ENCODE measurements around the gene PNP. TPM values are rescaled to one million over a fixed set of nuclear protein-coding genes. Genes with fewer than 3 reads are reported as not detected.
"Not testable (repeated sequence)": the region's sequence is repeated elsewhere in the genome, so short reads cannot be mapped to it uniquely, and the experiment has no call there.

The PNP gene
- total RNA-seq, 2 experiments from 2014 or later, result 135 to 141 TPM

DNA sequence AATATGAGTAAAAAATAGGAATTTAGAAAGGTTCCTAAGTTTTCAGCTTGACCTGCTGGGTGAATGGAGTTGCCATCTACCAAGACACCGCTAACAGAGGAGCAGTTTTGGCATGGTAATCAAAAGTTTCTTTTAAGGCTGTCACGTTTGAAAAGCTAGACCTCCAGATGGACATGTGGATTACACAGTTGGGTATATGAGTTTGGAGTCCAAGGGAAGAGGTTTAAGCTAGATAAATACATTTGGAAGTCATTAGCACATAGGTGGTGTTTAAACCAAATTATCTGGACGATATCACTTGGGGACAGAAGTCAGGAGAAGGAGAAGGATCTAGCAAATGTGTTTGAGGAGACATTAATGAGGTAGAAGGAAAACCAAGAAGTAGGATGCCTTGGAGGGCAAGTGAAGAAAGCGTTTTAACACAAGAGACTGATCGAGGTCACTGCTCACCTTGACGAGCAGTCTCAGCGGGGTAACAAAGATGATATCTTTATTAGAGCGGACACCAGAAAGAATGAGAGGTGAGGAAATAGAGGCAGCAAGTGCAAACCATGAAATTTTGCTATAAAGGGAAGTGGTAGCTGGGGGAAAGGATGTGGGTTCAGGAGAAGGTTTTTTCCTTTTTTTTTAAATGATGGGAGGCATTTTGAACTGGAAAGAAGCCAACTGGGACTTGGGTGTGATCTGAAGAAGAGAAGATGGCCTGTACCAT lies 17.6 kb downstream of the PNP start:
- Mint-ChIP-seq H3K9me3 (peaks cover 2% of the 10 kb centered on the region), H3K4me3 (peak overlapping the region; percentile 34), H3K27ac (peak overlapping the region; percentile 5), H3K27me3 (no peaks in the 10 kb centered on the region), H3K4me1 (peaks cover 47% of the 10 kb centered on the region), H3K36me3 (peaks cover 2% of the 10 kb centered on the region)
- ATAC-seq (ENCODE audit: low read depth) (peak; percentile 9), DNase-seq (no peak)
- POLR2A ChIA-PET, result interaction anchor here (0.8 to 2.1 kb wide), 4 partner anchors 8 to 144 kb away, joined by 4 to 10 read pairs (median 4); partner anchors contain the start of gene PARP2

DNA sequence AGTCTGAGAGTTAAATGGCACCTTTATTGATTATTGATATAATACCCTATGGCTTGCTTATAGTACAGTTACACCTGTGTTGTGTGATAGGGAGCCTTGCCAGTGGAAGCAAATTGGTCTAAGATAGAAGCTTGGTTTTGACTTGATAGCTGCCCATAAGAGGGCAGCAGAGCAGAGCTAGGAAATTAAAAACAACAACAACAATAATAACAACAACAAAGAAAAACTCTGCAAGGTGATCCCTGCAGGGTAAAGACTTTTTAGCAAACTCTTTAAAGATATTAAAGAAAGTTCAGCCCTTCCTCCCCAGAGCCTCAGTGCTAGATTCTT lies 18.2 kb downstream of the PNP start:
- Mint-ChIP-seq H3K9me3 (peaks cover 2% of the 10 kb centered on the region), H3K4me1 (peaks cover 51% of the 10 kb centered on the region), H3K27ac (peak overlapping the region; percentile 5), H3K36me3 (peaks cover 2% of the 10 kb centered on the region), H3K4me3 (peak overlapping the region; percentile 34), H3K27me3 (no peaks in the 10 kb centered on the region)
- DNase-seq (no peak), ATAC-seq (ENCODE audit: low read depth) (peak; percentile 42)
- POLR2A ChIA-PET, result interaction anchor here (0.8 to 2.1 kb wide), 4 partner anchors 9 to 145 kb away, joined by 4 to 10 read pairs (median 4); partner anchors contain the start of gene PARP2

DNA sequence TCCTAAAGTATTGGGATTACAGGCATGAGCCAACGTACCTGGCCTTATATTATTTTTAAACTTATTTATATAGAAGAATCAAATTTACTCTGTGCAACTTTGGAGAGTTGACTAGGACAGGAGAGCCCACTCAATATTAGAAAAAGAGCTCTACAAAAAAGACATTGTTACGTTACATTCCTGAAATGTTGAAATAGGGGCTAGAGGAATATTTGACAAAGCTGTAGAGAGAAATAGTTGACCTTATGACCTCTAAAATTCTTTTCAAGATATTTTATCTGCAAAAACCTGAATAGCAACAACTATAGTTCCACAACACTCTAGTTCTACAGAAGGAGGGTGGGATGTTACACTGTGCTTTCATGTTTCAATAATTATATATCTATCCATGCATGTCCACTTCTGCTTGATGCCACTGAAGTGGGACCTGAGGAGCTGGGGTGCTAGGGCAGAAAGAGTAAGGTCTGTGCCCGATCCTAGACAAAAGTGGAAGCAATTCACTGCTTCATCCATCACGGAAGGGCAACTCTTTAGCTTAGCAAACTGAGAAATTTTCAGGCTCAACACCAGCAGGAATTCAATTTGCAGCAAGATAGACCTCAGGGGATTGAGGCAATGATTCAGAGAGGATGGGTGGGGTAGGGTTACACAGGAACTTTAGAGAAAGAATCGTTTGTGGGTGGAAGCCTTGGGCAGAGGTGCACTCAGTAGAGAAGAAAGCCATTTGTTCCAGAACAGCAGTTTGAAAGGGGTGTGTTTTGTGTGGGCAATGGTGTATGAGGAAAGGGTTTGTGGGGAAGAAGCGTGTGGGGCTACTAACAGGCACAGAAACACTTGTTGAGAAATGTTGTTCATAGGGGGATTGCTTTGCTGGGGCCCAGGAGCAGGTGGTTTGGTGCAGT lies 20.1 kb downstream of the PNP start:
- H3K9me3 Mint-ChIP-seq, result peaks cover 2% of the 10 kb centered on the region
- H3K27ac Mint-ChIP-seq, result peak overlapping the region; percentile 91
- peak; percentile 74 for ATAC-seq (ENCODE audit: low read depth)
- peaks cover 54% of the 10 kb centered on the region for H3K4me1 Mint-ChIP-seq
- H3K27me3 Mint-ChIP-seq, result no peaks in the 10 kb centered on the region
- peak overlapping the region; percentile 69 for H3K4me3 Mint-ChIP-seq
- POLR2A ChIA-PET, result interaction anchor here (1.0 to 1.7 kb wide), 4 partner anchors 9 to 74 kb away, joined by 3 to 10 read pairs (median 5); partner anchors contain the start of gene PNP
- DNase-seq, result no peak
- peaks cover 4% of the 10 kb centered on the region for H3K36me3 Mint-ChIP-seq

DNA sequence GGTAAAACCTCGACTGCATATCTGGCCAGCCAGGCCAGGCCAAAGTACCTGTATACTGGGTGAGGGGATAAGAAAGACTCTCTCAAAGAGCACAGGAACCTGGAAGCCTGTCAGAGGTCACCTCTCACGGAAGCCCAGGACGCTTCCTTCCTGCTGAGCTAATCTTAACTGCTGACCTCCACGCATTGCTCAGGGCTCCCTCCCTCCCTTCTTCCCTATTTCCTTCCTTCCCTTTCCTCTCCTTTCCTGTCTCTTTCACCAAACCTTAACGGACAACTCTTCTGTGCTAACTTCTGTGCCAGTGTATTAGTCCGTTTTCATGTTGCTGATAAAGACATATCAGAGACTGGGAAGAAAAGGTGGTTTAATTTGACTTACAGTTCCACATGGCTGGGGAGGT lies 21.4 kb downstream of the PNP start:
- ATAC-seq (ENCODE audit: low read depth) (no peak), DNase-seq (no peak)
- POLR2A ChIA-PET, result interaction anchor here (0.6 to 1.6 kb wide), 5 partner anchors 10 to 35 kb away, joined by 3 to 6 read pairs (median 4); partner anchors contain the start of gene PNP
- Mint-ChIP-seq H3K4me3 (peak overlapping the region; percentile 69), H3K27me3 (no peaks in the 10 kb centered on the region), H3K4me1 (peaks cover 61% of the 10 kb centered on the region), H3K9me3 (peaks cover 2% of the 10 kb centered on the region), H3K36me3 (peaks cover 5% of the 10 kb centered on the region), H3K27ac (peak overlapping the region; percentile 91)

GRCh38 chr14:20492486-20492885 lies 23.3 kb downstream of the PNP start:
- POLR2A ChIA-PET, result no interaction called here
- Mint-ChIP-seq H3K27me3 (no peaks in the 10 kb centered on the region), H3K27ac (no peak overlapping the region), H3K4me1 (peaks cover 52% of the 10 kb centered on the region), H3K4me3 (no peak overlapping the region), H3K36me3 (peaks cover 8% of the 10 kb centered on the region), H3K9me3 (peaks cover 3% of the 10 kb centered on the region)
- no peak for ATAC-seq (ENCODE audit: low read depth)
- no peak for DNase-seq

DNA sequence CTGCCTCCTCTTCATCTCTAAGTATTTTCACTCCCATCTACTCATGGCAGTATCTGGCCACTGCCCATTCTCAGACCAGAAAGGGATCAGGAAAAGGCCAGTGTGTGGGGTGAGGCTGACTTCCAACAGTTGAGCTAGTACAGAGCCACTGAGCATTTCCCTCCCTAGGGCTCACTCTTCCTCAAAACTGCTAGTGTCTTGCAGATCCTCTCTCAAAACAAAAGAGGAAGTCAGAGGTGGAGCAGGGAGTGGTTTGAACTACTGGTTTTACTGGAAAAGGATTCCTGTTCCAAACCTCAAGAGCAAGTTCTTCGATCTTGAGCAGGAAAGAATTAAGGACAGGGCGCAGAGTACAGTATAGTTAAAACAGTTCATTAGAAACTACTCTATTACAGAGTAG lies 24.4 kb downstream of the PNP start:
- DNase-seq (no peak), ATAC-seq (ENCODE audit: low read depth) (no peak)
- Mint-ChIP-seq H3K4me3 (no peak overlapping the region), H3K4me1 (peaks cover 45% of the 10 kb centered on the region), H3K9me3 (peaks cover 3% of the 10 kb centered on the region), H3K36me3 (peaks cover 8% of the 10 kb centered on the region), H3K27ac (no peak overlapping the region), H3K27me3 (no peaks in the 10 kb centered on the region)
- POLR2A ChIA-PET, result no interaction called here

- POLR2A ChIA-PET, result no interaction called here
- no peak overlapping the region for H3K4me3 Mint-ChIP-seq
- H3K4me1 Mint-ChIP-seq, result peaks cover 33% of the 10 kb centered on the region
- no peaks in the 10 kb centered on the region for H3K27me3 Mint-ChIP-seq
- ATAC-seq (ENCODE audit: low read depth) (no peak), DNase-seq (no peak)
- peaks cover 3% of the 10 kb centered on the region for H3K9me3 Mint-ChIP-seq
- peaks cover 8% of the 10 kb centered on the region for H3K36me3 Mint-ChIP-seq
- H3K27ac Mint-ChIP-seq, result no peak overlapping the region
Observed at GRCh38 chr14:20494935-20495766, 25.9 kb downstream of the PNP start.

- ATAC-seq (ENCODE audit: low read depth), result no peak
- POLR2A ChIA-PET, result no interaction called here
- H3K9me3 Mint-ChIP-seq, result peaks cover 2% of the 10 kb centered on the region
- H3K4me1 Mint-ChIP-seq, result peaks cover 14% of the 10 kb centered on the region
- no peak overlapping the region for H3K4me3 Mint-ChIP-seq
- peaks cover 6% of the 10 kb centered on the region for H3K36me3 Mint-ChIP-seq
- DNase-seq, result no peak
- no peak overlapping the region for H3K27ac Mint-ChIP-seq
- no peaks in the 10 kb centered on the region for H3K27me3 Mint-ChIP-seq
Observed at GRCh38 chr14:20498622-20499021, 29.4 kb downstream of the PNP start.

DNA sequence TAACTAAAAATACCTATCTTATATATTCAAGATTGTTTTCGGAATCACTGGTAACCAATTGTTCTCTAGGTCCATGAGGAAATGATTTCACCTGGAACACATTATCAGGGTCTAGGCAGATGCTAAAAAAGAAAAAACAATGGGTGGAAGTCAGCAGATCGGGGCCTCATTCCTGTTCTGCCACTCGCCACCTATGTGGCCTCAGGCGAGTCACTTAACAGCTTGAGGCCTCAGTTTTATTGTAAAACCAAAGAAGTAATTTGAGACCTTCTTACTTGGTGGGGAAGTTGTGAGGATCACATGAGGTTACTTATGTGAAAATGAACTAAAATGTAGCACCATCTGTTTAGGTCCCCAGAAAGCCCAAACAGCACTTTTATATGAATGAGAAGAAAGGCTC lies 29.9 kb downstream of the PNP start:
- DNase-seq (no peak), ATAC-seq (ENCODE audit: low read depth) (no peak)
- Mint-ChIP-seq H3K36me3 (peaks cover 6% of the 10 kb centered on the region), H3K9me3 (peaks cover 2% of the 10 kb centered on the region), H3K4me3 (no peak overlapping the region), H3K27ac (no peak overlapping the region), H3K27me3 (no peaks in the 10 kb centered on the region), H3K4me1 (peaks cover 13% of the 10 kb centered on the region)
- POLR2A ChIA-PET, result no interaction called here

GRCh38 chr14:20499881-20500280 lies 30.7 kb downstream of the PNP start:
- no peak for ATAC-seq (ENCODE audit: low read depth)
- H3K9me3 Mint-ChIP-seq, result peaks cover 2% of the 10 kb centered on the region
- POLR2A ChIA-PET, result no interaction called here

DNA sequence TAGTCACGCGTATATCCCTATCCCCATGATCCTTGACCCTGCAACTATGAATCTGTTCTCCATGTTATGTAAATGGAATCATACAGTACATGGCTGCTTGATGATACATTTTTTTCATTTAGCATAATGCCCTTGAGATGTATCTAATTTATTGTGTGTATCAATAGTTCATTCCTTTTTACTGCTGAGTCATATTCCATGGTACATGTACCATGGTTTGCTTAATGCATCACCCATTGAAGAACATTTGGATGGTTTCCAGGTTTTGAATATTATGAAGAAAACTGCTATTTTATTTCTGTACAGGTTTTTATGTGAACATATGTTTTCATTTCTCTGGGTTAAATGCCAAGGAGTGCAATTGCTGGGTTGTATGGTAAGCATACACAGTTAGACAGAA lies 32.1 kb downstream of the PNP start:
- Mint-ChIP-seq H3K9me3 (no peaks in the 10 kb centered on the region), H3K36me3 (no peaks in the 10 kb centered on the region), H3K27ac (no peak overlapping the region), H3K27me3 (no peaks in the 10 kb centered on the region), H3K4me1 (peaks cover 3% of the 10 kb centered on the region), H3K4me3 (no peak overlapping the region)
- POLR2A ChIA-PET, result no interaction called here
- DNase-seq (no peak), ATAC-seq (ENCODE audit: low read depth) (no peak)

More at GRCh38 chr14:20499881-20500280, 30.7 kb downstream of the PNP start:
- H3K4me3 Mint-ChIP-seq, result no peak overlapping the region
- no peak overlapping the region for H3K27ac Mint-ChIP-seq
- DNase-seq, result no peak
- peaks cover 10% of the 10 kb centered on the region for H3K4me1 Mint-ChIP-seq
- H3K27me3 Mint-ChIP-seq, result no peaks in the 10 kb centered on the region
- peaks cover 4% of the 10 kb centered on the region for H3K36me3 Mint-ChIP-seq

DNA sequence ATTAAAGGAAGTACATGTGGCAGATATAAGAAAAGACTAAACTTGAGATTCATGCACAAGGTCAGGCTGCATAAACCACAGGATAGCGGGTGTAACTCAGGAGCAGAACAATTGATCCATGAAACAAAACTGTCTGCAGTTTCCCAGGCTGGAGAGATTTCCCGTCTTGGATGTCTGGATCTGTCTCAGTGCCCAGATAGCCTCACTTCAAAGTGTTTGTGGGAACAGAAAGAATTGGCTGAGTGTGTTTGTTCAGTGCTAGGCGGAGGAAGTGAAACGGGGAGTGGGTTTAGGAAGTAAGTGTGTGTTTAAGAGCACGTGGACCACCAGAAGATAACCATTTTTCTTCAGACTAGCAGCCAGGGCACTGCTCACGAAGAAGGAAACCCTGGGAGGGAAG lies 34.7 kb downstream of the PNP start:
- Mint-ChIP-seq H3K4me3 (no peak overlapping the region), H3K36me3 (no peaks in the 10 kb centered on the region), H3K9me3 (no peaks in the 10 kb centered on the region), H3K27me3 (no peaks in the 10 kb centered on the region), H3K4me1 (peaks cover 3% of the 10 kb centered on the region), H3K27ac (no peak overlapping the region)
- DNase-seq (no peak), ATAC-seq (ENCODE audit: low read depth) (no peak)
- POLR2A ChIA-PET, result no interaction called here

GRCh38 chr14:20506276-20506675 lies 37.1 kb downstream of the PNP start:
- H3K36me3 Mint-ChIP-seq; H3K27me3 Mint-ChIP-seq; H3K9me3 Mint-ChIP-seq; H3K4me1 Mint-ChIP-seq; DNase-seq; POLR2A ChIA-PET; H3K27ac Mint-ChIP-seq; H3K4me3 Mint-ChIP-seq; ATAC-seq (ENCODE audit: low read depth): not testable (repeated sequence)
